Heart left ventricle (tissue), 16 donors: ENCODE data around the gene SLC6A9. TPM values are rescaled to one million over a fixed set of nuclear protein-coding genes. Genes with fewer than 3 reads are reported as not detected.

ENCODE experiments used
- ATAC-seq, 4 donors: fragments of 200-7000 bp; cut with Tn5 transposase; one replicate each; pipeline ENCODE4 v1.9.1; 2020 to 2022; ENCODE audit warnings: moderate library complexity in 4 of 4, mild to moderate bottlenecking in 3 of 4, moderate number of reproducible peaks in 1 of 4
- DNase-seq, 5 donors: peaks; one replicate each; pipeline ENCODE4 v3.0.0-alpha.2; 2020
- H3K27ac ChIP-seq, 12 donors: fragments of 200-600 bp; sonication (generic) in 4 of 12; one replicate each; pipeline versions ENCODE4 v1.5.0 to v1.8.0; 2016 to 2022; ENCODE audit warnings: mild to moderate bottlenecking in 2 of 12
- H3K27me3 ChIP-seq, 9 donors: fragments of 200-600 bp; sonication (generic) in 2 of 9; one replicate each; pipeline versions ENCODE4 v1.5.1 to v1.8.0; 2016 to 2022; ENCODE audit warnings: mild to moderate bottlenecking in 3 of 9
- H3K36me3 ChIP-seq, 9 donors: fragments of 200-600 bp; sonication (generic) in 2 of 9; one replicate each; pipeline versions ENCODE4 v1.5.0 to v1.8.0; 2018 to 2022; ENCODE audit warnings: mild to moderate bottlenecking in 2 of 9
- H3K4me1 ChIP-seq, 12 donors: fragments of 200-600 bp; sonication (generic) in 4 of 12; one replicate each; pipeline versions ENCODE4 v1.5.0 to v1.8.0; 2016 to 2022; ENCODE audit warnings: mild to moderate bottlenecking in 3 of 12
- H3K4me3 ChIP-seq, 12 donors: fragments of 200-600 bp; sonication (generic) in 4 of 12; one replicate each; pipeline versions ENCODE4 v1.5.0 to v1.8.0; 2017 to 2022; ENCODE audit warnings: mild to moderate bottlenecking in 9 of 12, moderate library complexity in 4 of 12
- H3K9me3 ChIP-seq, 12 donors: fragments of 200-600 bp; sonication (generic) in 4 of 12; one replicate each; pipeline versions ENCODE4 v1.5.0 to v1.8.0; 2016 to 2022; ENCODE audit warnings: mild to moderate bottlenecking in 1 of 12
- CTCF ChIP-seq, 12 donors: fragments of 200-600 bp; sonication (generic) in 4 of 12; IDR thresholded peaks; one replicate each; pipeline versions ENCODE4 v1.5.0 to v1.8.0; 2018 to 2022; ENCODE audit warnings: antibody characterized with exemption in 12 of 12, mild to moderate bottlenecking in 5 of 12
- POLR2A ChIP-seq, 2 donors: fragments of 450-650 bp; IDR thresholded peaks; one replicate each; pipeline ENCODE4 v1.6.1; 2017; ENCODE audit warnings: antibody characterized with exemption in 2 of 2, mild to moderate bottlenecking in 2 of 2, moderate library complexity in 2 of 2
- WGBS, 4 donors: extraction: QIAGEN DNeasy Blood & Tissue Kit in 2 of 4; methylation state at CpG; one replicate each; pipeline versions ENCODE4 v1.1.5 to v1.1.7; 2013 to 2018; 5-methylcytosine and 5-hydroxymethylcytosine counted together
- intact Hi-C, 10 donors: fragments of 100-400 bp; cut with DNase I; formaldehyde crosslinking; loops; one replicate each; pipeline versions ENCODE4 v1.11.1 to v1.14.2; 2022
- polyA plus RNA-seq, 2 donors: library from polyadenylated mRNA; stranded (reverse); fragments of 200-250 nt; gene quantifications; one replicate each; pipeline ENCODE4 v1.2.3, GENCODE V29; 2013
- total RNA-seq, 9 donors: library from RNA; depleted of rRNA in 2 of 9; stranded (reverse); fragments of >200 nt in 2 of 9; fragmentation: NEBNext Ultra II Directional in 3 of 9; extraction: Animal tissue kit (Norgen Biotek cat#: 25700) in 3 of 9; gene quantifications; one replicate each; pipeline versions ENCODE4 v1.1.0 to v1.2.4, GENCODE V29; 2016 to 2023
- donor health status: ischemic (EF 13 %, LVEDD 7.1; RV severe dilation, severe dysfunction).
- donor health status: healthy with polysubstance abuse.
- donor health status: DM: no; HTN: yes; CAD: no.
- donor health status: DM: no; HTN: no; CAD: no.
- donor health status: ischemic (EF 25% LVEDD 6.9; RV normal size, moderate dysfunction).
- donor health status: ischemic (EF 25% LVEDD 5.7; RV mildly dilated, moderate dysfunction).
- donor health status: healthy.
- donor health status: DM: yes; HTN: yes; CAD: no.
- donor health status: ischemic (EF 35%, LVEDD 5.7; RV mildly dilated, moderate dysfunction).
- donor health status: nonischemic (EF 11% LVEDD 7.7; RV severe dilation, severe dysfunction).
- donor health status: DM: yes; HTN: yes; CAD: no.
- donor health status: PGD.
- donor health status: ischemic (EF 29% LVEDD 5.4; RV normal size, mild dysfunction).
- donor health status: nonischemic (EF 23%, LVEDD 6.1; RV moderate dilation, normal function).

The SLC6A9 gene
- total and polyA plus RNA-seq, 11 donors: 0.61 to 2.4 (median 1.1) TPM

DNA sequence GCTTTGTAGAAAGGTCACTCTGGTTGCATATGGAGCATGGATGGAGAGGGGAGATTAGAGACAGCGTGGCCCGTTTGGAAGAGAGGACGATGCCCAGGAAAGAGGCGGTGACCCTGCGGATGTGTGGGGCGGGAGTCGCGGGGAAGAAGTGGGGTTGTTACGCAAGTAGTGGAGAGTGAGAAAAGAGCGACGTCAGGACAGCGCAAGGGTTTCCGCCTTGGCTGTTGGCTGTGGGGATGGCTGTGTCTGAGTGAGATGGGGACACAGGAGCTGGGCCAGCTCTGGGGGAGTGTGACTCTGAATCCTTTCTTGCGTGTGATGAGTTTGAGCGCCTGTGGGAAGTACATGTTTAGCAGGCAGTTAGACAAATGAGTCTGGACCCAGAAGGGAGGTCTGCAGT lies 48.5 kb downstream of the SLC6A9 start:
- intact Hi-C loops: no loop called here
- H3K9me3 ChIP-seq: no peaks in the 10 kb centered on the region
- TF ChIP-seq POLR2A (IDR thresholded peaks at IDR 0.05): no peak
- no peak for TF ChIP-seq CTCF (IDR thresholded peaks at IDR 0.05)
- H3K27me3 ChIP-seq: no peaks in the 10 kb centered on the region
- H3K4me3 ChIP-seq: no peak overlapping the region
- H3K4me1 ChIP-seq: peaks cover 0 to 24% (median 17%) of the 10 kb centered on the region in 12 donors
- DNase-seq: no peak
- WGBS, 4 donors: 84 to 87% (median 86%) methylated on average over 15 of the region's 15 CpGs
- no peak overlapping the region for H3K27ac ChIP-seq
- ATAC-seq: no peak
- peaks cover 0 to 20% (median 9%) of the 10 kb centered on the region in 9 donors for H3K36me3 ChIP-seq

DNA sequence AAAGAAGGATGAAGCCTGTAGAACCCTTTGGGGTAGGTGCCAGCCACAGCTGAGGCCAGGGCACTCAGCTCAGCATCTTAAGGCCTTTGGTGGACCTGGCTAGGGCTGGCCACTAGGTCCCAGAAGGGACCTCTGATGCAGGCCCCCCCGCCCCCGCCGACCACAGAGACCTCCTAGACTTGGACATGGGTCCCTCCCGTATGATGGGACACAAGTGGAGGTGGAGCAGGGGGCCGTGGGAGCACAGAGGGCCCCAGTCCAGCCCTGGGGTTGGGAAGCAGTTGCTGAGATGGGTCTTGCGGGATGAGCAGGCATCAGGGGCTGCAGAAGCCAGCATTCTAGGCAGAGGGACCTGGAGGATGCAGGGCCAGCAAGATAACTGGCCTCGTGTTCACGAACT lies 49.0 kb downstream of the SLC6A9 start:
- Histone ChIP-seq H3K27ac (no peak overlapping the region), H3K27me3 (no peaks in the 10 kb centered on the region), H3K36me3 (peaks cover 0 to 24% (median 13%) of the 10 kb centered on the region in 9 donors), H3K9me3 (no peaks in the 10 kb centered on the region), H3K4me1 (peaks cover 0 to 29% (median 21%) of the 10 kb centered on the region in 12 donors), H3K4me3 (no peak overlapping the region)
- DNase-seq (no peak), ATAC-seq (no peak)
- TF ChIP-seq CTCF (IDR thresholded peaks at IDR 0.05) (no peak), POLR2A (IDR thresholded peaks at IDR 0.05) (no peak)
- 91 to 97% (median 93%) methylated on average over 6 to 8 of the region's 8 CpGs for WGBS, 4 donors
- intact Hi-C loops: no loop called here

DNA sequence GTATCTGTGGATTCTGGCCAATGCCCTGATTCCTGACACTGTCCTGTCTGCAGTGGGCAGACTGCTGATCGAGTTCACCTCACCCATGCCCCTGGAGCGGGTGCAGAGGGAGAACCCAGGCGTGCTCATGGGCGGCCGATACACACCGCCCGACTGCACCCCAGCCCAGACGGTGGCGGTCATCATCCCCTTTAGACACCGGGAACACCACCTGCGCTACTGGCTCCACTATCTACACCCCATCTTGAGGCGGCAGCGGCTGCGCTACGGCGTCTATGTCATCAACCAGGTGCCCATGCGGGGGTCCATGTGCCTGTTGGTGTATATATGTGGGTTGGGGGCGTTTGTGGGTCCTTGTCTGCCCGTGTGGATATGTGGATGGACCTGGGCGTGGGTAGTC lies 49.6 kb downstream of the SLC6A9 start:
- Histone ChIP-seq H3K9me3 (no peaks in the 10 kb centered on the region), H3K4me1 (peaks cover 0 to 35% (median 27%) of the 10 kb centered on the region in 12 donors), H3K4me3 (no peak overlapping the region), H3K27ac (no peak overlapping the region), H3K27me3 (no peaks in the 10 kb centered on the region), H3K36me3 (peaks cover 0 to 30% (median 19%) of the 10 kb centered on the region in 9 donors)
- TF ChIP-seq CTCF (IDR thresholded peaks at IDR 0.05) (no peak), POLR2A (IDR thresholded peaks at IDR 0.05) (no peak)
- 94 to 97% (median 97%) methylated on average over 20 of the region's 20 CpGs for WGBS, 4 donors
- DNase-seq: no peak
- no peak for ATAC-seq
- intact Hi-C loops: no loop called here

DNA sequence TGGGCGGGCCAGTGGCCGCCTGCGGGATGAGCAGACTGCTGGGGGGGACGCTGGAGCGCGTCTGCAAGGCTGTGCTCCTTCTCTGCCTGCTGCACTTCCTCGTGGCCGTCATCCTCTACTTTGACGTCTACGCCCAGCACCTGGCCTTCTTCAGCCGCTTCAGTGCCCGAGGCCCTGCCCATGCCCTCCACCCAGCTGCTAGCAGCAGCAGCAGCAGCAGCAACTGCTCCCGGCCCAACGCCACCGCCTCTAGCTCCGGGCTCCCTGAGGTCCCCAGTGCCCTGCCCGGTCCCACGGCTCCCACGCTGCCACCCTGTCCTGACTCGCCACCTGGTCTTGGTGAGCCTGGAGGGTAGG lies 50.1 kb downstream of the SLC6A9 start:
- Histone ChIP-seq H3K27ac (no peak overlapping the region), H3K36me3 (peaks cover 0 to 34% (median 24%) of the 10 kb centered on the region in 9 donors), H3K4me1 (peaks cover 0 to 40% (median 33%) of the 10 kb centered on the region in 12 donors), H3K4me3 (no peak overlapping the region), H3K27me3 (no peaks in the 10 kb centered on the region), H3K9me3 (no peaks in the 10 kb centered on the region)
- DNase-seq: no peak
- ATAC-seq: no peak
- 89 to 98% (median 94%) methylated on average over 16 to 20 of the region's 20 CpGs for WGBS, 4 donors
- TF ChIP-seq CTCF (IDR thresholded peaks at IDR 0.05) (no peak), POLR2A (IDR thresholded peaks at IDR 0.05) (no peak)
- intact Hi-C loops: no loop called here
